HG02763 (cell line): ENCODE results near the gene COX5B.
"Not testable (repeated sequence)": the region's sequence is repeated elsewhere in the genome, so short reads cannot be mapped to it uniquely, and the experiment has no call there.

ENCODE experiments used
- ATAC-seq: cut with Tn5 transposase; IDR thresholded peaks from one replicate; pipeline ENCODE4 v1.9.1; 2021; ENCODE audit warnings: mild to moderate bottlenecking, moderate library complexity; ENCODE audit not compliant: unreplicated experiment

COX5B gene

DNA sequence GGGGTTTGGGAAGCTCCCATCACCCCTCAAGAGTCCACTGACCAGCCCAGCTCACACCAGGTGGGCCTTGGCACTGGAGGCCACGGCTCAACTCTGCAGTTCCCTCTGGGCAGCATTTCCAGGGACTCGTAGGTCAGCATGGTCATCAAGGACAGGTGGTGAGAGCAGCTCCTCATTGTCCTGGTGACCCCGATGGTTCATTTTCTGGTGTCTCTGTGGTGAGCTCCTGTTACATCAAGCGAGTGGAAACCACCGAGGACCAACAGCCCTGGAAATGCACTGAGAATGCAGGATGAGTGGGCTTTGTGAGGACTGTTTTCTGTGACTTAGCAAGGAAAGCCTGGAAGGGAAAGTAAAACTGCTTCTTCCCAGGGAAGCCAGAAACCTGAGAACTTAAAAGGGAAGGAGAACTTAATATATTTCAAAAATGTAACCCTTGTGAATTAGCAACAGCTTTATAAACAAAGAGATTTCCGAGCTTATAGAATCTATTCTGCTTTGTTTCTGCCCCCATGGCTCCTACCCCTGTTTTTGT, 26.8 kb downstream of the COX5B start:
- ATAC-seq: not testable (repeated sequence)

GRCh38 chr2:97673182-97673914, 27.5 kb downstream of the COX5B start:
- no peak for ATAC-seq

DNA sequence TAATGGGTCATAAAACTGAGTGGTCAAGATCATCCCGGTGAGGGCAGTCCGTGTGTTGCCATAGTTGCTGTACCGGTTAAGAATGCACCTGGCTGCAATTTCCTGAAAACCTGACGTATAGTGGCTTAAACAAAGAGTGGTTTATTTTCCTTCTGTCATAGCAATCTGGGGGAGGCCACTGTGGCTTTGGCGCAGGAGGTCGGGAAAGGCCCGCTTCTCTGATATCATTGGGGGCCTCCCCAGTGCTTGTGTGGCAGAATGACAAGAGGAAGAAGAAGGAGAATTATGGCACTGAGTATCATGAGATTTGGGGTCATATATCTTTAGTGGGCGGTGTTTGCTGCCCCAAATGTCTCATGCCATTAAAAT, 28.0 kb downstream of the COX5B start:
- ATAC-seq: no peak

DNA sequence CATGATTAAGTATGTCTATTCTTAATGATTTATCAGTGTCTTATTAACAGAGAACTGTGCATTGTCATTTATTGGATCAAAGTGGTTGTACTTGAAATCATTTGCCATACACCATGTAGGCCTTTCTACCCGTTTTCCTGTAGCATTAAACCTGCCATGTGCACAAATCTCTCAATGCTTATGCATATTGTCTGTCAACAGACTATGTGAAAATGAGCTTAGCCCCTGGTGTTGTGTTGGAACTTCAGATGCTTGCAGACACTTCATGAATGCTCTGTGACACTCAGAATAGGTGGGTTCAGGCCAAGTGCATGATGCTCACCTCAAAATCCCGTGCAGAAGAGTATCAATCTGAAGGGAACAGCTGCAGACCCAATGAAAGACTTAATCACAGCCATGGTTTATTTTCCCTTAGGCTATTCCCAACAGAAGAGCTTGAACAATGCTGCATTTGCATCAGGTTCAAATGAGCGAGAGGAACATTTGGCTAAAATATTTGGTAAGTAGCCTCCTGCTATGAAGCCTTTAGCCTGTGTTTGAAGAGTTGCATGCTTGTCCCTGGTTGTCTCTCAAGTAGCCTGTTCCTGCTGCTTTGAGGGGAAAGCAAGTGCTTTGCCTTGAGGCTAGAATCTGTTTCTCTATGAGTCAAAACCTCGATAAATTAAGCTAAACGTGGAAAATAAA, 29.7 kb downstream of the COX5B start:
- ATAC-seq: no peak

GRCh38 chr2:97676620-97677019, 30.8 kb downstream of the COX5B start:
- no peak for ATAC-seq

- ATAC-seq: no peak
Measured at GRCh38 chr2:97677480-97677879, 31.6 kb downstream of the COX5B start.

DNA sequence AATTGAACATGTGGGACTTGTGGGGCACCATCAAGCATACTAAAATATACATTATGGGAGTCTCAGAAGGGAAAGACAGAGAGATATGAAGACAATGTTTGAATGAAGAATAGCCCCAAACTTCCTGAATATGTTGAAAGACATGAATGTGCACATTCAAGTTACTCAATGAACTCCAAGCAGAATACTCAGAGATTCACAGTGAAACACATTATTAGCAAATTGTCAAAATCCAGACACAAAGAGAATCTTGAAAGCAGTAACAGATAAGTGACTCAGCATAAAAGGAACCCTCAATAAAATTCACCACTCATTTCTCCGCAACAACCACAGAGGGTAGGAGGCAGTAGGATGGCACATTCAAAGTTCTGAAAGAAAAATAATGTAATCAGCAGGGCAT, 32.4 kb downstream of the COX5B start:
- ATAC-seq: no peak

DNA sequence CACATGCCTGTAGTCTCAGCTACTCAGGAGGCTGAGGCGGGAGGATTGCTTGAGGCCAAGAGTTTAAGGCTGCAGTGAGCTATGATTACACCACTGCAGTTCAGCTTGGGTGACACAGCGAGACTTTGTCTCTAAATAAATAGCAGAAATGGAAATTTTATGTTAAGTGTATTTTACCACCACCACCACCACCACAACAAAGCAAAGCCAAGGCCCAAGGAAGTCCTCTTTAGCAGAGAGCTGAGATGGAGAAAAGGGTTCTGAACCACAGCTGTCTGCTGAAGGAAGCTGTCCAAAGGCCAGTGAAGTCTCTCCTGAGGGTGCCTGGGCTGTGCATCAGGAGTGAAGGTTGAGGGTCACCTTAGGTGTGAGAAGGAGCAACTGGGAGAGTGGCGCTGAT, 41.4 kb downstream of the COX5B start:
- ATAC-seq: not testable (repeated sequence)

- ATAC-seq: no peak
Measured at GRCh38 chr2:97688062-97688827, 42.4 kb downstream of the COX5B start.

DNA sequence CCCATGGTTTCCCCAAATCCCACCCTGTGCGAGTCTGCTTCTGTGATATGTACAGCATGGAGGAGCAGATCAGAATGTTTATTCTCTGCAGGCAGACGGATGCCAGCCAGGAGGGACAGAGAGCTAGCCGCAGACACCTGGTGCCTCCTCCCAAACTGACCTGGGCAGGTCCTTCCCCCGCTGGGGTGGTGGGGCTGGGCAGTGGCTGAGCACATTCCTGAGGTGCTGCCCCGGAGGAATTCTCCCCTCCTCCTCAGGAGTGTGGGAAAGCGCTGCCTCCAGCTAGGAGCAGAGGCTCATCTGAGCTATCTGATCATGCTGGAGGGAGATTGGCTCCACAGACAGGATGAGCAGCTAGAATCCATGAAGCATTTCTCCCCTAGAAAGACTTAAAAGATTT, 45.3 kb downstream of the COX5B start:
- no peak for ATAC-seq

GRCh38 chr2:97693476-97693875, 47.6 kb downstream of the COX5B start:
- no peak for ATAC-seq

GRCh38 chr2:97695744-97696143, 49.9 kb downstream of the COX5B start:
- ATAC-seq: no peak

DNA sequence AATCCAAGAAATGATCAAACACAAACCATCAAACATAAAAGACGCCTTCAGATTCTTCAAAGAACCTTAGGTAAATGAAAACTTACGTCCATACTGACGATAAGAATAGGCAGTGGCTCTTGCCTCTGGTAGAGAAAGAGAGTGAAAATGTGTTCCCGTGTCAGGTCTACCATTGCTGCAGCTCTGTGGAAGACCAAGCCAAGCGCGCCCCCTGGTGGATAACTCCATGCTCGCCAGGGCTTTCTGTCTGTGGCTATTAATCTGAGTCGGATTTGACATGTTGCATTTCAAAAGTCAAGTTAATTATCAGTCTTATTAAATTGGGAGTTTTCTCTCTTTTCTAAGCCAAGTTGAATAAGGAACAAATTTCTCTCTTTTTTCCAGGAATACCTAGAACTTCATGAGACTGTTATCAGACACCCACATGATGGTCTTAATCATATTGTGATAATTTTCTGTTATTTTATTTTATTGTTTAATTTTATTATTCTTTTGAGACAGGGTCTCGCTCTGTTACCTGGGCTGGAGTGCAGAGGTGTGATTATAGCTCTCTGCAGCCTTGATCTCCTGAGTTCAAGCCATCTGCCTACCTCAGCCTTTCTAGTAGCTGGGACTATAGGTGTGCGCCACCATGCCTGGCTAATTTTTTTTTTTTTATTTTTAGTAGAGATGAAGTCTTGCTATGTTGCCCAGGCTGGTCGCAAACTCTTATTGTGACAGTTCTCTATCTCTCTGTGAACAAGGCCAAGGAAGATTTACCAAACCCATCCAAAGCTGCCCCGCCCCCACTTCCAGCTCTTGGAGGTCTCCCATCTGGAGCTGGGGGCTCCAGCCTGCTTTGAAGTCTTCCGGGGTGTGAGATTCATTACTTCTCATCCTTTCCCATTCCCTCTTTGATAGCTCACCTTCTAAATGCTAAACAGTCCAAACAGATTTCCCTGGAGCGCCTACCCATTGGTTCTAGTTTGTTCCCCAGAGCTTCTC, 51.7 kb downstream of the COX5B start:
- ATAC-seq: peak; percentile 60
